VCaP (cell line): Measurements from ENCODE around the gene TPM4.
"Not testable (repeated sequence)": the region's sequence is repeated elsewhere in the genome, so short reads cannot be mapped to it uniquely, and the experiment has no call there.

Experiments used
- H3K27ac ChIP-seq: fragments of 450-650 bp; 2 replicates; pipeline ENCODE4 v1.5.1; 2017
- TF ChIP-seq, protein P1 (sequence below): fragments of 450-650 bp; conservative IDR thresholded peaks from 2 replicates; pipeline ENCODE4 v1.5.1; 2017; ENCODE audit warnings: mild to moderate bottlenecking, moderate library complexity

Gene TPM4

DNA sequence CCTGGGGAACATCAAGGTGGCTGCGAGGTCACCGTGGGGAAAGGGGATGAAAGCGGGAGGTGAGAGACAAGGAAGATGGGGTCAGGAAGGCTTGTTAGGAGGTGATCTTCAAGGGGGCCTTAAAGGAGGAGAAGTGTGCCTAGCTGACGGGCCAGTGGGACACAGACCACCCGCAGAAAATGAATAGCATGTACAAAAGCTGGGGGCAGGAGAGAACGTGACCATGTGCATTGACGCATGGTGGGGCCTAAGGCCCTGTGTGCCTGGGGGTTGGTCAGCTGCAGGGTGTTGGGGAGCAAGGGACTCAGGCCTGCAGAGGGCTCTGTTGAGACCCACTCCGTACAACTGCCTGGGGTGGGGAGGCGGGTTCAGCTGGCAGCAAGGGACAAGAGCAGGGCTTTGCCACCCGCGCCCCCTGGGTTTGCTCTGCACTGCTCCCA, 41.3 kb downstream of the TPM4 start:
- 0 out of 2 replicates have a peak overlapping the region, but pooled peaks have one; percentile 4 for H3K27ac ChIP-seq
- TF ChIP-seq, protein P1, sequence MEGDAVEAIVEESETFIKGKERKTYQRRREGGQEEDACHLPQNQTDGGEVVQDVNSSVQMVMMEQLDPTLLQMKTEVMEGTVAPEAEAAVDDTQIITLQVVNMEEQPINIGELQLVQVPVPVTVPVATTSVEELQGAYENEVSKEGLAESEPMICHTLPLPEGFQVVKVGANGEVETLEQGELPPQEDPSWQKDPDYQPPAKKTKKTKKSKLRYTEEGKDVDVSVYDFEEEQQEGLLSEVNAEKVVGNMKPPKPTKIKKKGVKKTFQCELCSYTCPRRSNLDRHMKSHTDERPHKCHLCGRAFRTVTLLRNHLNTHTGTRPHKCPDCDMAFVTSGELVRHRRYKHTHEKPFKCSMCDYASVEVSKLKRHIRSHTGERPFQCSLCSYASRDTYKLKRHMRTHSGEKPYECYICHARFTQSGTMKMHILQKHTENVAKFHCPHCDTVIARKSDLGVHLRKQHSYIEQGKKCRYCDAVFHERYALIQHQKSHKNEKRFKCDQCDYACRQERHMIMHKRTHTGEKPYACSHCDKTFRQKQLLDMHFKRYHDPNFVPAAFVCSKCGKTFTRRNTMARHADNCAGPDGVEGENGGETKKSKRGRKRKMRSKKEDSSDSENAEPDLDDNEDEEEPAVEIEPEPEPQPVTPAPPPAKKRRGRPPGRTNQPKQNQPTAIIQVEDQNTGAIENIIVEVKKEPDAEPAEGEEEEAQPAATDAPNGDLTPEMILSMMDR, result no peak

DNA sequence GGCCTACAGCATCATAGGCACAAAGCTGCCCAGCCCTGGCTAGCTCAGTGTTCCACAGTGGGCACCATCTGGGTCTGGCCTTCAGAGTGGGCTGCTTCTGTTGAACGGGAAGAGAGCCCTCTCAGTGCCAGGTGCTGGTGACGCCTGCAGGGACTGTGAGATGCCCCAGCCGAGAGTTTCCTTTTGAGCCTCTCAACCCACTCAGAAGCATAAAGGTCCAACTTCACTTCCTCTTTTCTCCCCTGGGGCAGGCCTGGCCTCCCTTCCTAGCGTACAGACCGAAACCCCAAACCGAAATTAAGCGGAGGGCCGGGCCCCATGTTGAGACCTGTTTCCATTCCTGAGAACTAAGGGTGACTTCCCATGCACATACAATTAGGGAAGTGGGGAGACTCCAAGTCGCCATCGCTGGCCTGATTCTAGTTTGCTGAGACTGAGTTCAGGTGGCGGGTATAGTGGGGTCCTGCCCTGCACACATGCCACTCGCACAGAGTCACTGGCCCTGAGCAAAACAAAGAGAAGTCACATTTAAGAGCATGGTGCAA, 42.3 kb downstream of the TPM4 start:
- H3K27ac ChIP-seq, result no peak overlapping the region
- TF ChIP-seq, protein P1, result no peak

DNA sequence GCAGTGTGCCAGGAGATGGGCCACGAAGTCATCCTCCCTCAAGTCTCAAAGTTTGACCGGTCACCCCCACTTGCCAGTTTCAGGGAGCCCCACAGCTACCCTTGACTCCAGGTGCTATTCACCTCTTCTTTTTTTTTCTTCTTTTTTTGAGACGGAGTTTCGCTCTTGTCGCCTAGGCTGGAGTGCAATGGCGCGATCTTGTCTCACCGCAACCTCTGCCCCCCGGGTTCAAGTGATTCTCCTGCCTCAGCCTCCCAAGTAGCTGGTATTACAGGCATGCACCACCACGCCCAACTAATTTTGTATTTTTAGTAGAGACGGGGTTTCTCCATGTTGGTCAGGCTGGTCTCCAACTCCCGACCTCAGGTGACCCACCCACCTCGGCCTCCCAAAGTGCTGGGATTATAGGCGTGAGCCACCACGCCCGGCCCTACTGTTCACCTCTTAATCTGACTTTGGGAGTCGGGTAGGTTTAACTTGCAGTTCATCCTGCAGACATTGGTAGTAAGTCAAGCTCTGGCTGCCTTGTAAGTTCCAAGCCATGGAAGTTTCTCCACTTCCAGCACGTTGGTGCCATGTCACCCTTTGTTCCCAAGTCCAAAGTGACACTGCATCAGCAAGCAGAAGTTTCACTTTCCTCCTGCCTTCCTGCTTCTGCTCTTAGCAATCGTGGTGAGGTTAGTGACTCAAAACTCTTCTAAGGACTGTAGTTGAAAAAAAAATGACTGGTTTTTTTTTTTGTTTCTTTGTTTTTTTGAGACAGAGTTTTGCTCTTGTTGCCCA, 43.0 kb downstream of the TPM4 start:
- H3K27ac ChIP-seq, result not testable (repeated sequence)

DNA sequence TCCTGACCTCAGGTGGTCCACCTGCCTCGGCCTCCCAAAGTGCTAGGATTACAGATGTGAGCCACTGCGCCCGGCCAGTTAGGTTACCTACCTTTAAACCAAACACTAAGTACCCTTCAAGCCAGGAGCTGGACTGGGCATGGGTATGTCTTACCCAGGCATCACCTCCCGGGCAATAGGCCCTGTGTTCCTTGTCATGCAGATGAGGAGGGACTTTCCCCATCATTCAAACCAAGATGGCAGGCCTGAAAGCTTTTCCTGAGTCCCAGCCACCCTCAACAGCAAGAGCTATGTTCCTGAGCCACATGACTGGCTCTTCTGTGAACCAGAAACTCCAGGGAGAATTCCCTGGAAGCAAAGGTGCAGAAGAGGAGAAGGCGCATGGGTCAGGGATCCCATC, 44.8 kb downstream of the TPM4 start:
- no peak overlapping the region for H3K27ac ChIP-seq
- TF ChIP-seq, protein P1, result no peak

DNA sequence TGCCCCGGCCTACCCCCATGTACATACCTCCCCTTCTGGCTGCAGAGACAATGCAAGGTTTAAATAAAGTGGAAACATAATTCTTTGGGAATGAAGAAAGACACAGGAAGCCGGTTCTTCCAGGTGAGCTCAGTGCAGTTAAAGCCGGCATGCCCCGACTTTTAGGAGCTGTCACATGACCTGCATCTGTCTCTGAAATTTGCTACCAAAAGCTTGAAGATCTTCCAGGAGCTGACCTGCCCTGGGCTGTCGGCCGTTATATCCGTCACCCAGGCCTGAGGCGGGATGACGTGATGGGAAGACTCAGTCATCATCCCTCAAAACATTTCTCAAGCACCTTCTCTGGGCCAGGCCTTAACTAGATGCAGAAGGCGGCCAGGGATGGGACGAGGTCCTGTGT, 45.7 kb downstream of the TPM4 start:
- H3K27ac ChIP-seq, result no peak overlapping the region
- TF ChIP-seq, protein P1, result no peak

DNA sequence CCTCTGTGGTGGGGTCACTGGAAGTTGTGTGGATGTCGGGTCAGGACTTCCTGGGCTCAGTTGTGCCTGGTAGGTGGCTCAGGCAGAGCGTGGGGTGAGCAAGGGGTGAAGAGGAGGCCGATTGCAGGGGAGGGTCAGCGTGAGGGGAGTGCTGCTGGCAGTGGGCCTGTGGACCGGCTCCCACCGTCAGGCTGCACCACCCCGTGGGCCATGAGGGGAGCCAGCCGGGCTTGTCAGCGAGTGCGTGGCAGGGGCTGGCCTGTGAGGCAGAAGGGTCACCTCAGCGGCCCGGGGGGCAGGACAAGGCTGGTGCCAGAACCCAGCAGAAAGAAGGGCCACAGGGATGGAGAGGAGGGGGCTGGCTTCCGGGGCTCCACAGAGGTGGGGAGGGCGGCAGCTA, 48.7 kb downstream of the TPM4 start:
- H3K27ac ChIP-seq, result no peak overlapping the region
- TF ChIP-seq, protein P1, result no peak

DNA sequence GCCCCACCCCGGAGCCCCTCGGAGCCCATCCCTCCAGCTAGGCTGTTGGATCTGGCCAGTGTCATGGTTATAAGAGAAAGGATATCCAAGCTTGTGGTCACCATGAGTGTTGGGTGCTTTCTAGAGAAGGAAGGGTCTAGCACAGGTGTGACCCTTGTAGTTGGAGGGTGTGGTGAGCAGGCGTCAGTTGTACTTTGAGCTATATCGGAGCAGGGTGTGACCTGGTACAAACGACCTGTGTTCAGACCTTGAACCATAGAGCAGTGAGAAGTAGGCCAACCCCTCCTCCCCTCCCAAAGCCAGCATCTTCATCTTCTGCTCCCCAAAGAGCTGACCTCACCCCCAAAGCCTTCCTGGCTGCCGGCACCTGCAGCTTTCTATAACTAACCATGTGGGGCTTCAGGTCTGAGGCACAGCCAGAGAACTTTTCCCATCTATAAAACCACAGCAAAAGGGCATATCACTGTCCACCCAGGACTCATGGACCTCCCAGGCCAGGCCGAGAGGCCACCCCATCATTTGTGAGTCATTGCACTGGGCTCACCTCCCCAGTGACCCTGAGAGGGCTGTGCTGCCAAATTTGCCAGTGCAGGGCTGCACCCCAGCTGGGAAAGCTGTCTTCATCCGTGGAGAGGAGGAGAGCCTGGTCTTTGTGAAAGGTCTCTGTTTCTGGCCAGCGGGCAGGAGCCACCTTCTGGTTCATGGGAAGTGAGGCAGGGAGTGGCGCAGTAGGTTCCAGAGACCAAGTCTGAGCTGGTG, 49.6 kb downstream of the TPM4 start:
- H3K27ac ChIP-seq, result no peak overlapping the region

More for the DNA sequence above, 49.6 kb downstream of the TPM4 start:
- TF ChIP-seq, protein P1, result no peak
